ENCODE data around the gene SDF4.

DNA sequence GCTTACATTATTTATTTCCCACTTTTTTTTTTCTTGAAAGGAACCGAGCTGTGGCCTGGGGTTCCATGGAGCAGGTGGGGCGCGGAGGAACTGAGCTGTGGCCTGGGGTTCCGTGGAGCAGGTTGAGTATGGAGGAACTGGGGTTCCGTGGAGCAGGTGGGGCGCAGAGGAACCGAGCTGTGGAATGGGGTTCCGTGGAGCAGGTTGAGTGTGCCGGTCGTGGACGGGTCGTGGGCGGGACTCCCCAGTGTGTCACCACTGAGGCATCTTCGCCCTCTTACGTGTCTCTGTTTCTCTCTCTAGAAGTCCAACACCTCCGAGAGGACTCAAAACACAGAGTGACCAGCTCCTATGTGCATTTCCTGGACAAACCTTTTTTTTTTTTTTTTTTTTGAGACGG lies 47.2 kb upstream of the SDF4 start:
- TF ChIP-seq, protein P1, sequence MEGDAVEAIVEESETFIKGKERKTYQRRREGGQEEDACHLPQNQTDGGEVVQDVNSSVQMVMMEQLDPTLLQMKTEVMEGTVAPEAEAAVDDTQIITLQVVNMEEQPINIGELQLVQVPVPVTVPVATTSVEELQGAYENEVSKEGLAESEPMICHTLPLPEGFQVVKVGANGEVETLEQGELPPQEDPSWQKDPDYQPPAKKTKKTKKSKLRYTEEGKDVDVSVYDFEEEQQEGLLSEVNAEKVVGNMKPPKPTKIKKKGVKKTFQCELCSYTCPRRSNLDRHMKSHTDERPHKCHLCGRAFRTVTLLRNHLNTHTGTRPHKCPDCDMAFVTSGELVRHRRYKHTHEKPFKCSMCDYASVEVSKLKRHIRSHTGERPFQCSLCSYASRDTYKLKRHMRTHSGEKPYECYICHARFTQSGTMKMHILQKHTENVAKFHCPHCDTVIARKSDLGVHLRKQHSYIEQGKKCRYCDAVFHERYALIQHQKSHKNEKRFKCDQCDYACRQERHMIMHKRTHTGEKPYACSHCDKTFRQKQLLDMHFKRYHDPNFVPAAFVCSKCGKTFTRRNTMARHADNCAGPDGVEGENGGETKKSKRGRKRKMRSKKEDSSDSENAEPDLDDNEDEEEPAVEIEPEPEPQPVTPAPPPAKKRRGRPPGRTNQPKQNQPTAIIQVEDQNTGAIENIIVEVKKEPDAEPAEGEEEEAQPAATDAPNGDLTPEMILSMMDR (conservative IDR thresholded peaks at IDR 0.05) = no peak
- no peak for TF ChIP-seq EZH2 (IDR thresholded peaks at IDR 0.05; ENCODE audit: low read depth)
